Endothelial cell of umbilical vein (primary cell): ENCODE measurements around the gene TMEM239. TPM values are rescaled to one million over a fixed set of nuclear protein-coding genes. Genes with fewer than 3 reads are reported as not detected.

Experiments
- BruUV-seq: library from RNA; stranded (reverse); fragments of 400-500 nt; replicated peaks from 2 replicates; lab custom pipeline; 2021; lab: Mats Ljungman, UMichigan
- CTCF ChIA-PET: fragments of 300-600, 350-600 bp; sonication (Branson Sonifier 250); formaldehyde crosslinking; loops from one replicate; lab custom pipeline; 2021; ENCODE audit warnings: antibody characterized with exemption, inconsistent platforms; lab: Charles Lee
- POLR2A ChIA-PET: fragments of 300-600, 350-600 bp; sonication (Branson Sonifier 250); formaldehyde crosslinking; loops from one replicate; lab custom pipeline; 2021; ENCODE audit warnings: antibody characterized with exemption, inconsistent platforms; lab: Charles Lee
- DNase-seq: peaks from one replicate; pipeline ENCODE4 v3.0.0-alpha.2; 2011; ENCODE audit warnings: low read depth, low spot score
- FAIRE-seq: peaks from 2 replicates; lab custom pipeline; 2011; peaks lifted over from hg19 to GRCh38; lab: Jason Lieb, UNC
- H2AFZ ChIP-seq: 2 replicates; pipeline ENCODE4 v1.6.0; 2012; ENCODE audit warnings: low read depth, low read length, control low read depth, inconsistent platforms
- H3K27ac ChIP-seq: 2 replicates; pipeline ENCODE4 v1.5.1; 2011; ENCODE audit warnings: low read depth, mild to moderate bottlenecking, control low read depth, low read length, moderate library complexity; ENCODE audit not compliant: insufficient read depth
- H3K27me3 ChIP-seq, 2 experiments: 2 replicates each; pipeline versions ENCODE4 v1.6.0 to v1.6.1; 2011; ENCODE audit warnings: low read length in 2 of 2, mixed read lengths in 1 of 2; ENCODE audit not compliant: control insufficient read depth in 2 of 2, insufficient read depth in 2 of 2
- H3K36me3 ChIP-seq, 2 experiments: 2 replicates in 1 of 2; 3 replicates in 1 of 2; pipeline ENCODE4 v1.5.1; 2011; ENCODE audit warnings: low read length in 2 of 2, mild to moderate bottlenecking in 1 of 2, moderate library complexity in 1 of 2; ENCODE audit not compliant: control insufficient read depth in 2 of 2, insufficient read depth in 2 of 2; ENCODE audit errors: extremely low read depth in 1 of 2
- H3K4me1 ChIP-seq: 3 replicates; pipeline ENCODE4 v1.5.1; 2011; ENCODE audit warnings: mild to moderate bottlenecking, low read length; ENCODE audit not compliant: control insufficient read depth, insufficient read depth; ENCODE audit errors: extremely low read depth
- H3K4me2 ChIP-seq: 2 replicates; pipeline ENCODE4 v1.6.1; 2011; ENCODE audit warnings: low read length, control low read depth, mixed read lengths; ENCODE audit not compliant: insufficient read depth
- H3K4me3 ChIP-seq, 3 experiments: fragments of 200-600 bp in 1 of 3; sonication (generic), shearing (Covaris generic) in 1 of 3; replicated peaks in 1 of 3; 2 replicates each; pipeline ENCODE4 v1.5.1; 2011 to 2016; ENCODE audit warnings: control low read depth in 3 of 3, low read length in 3 of 3, mild to moderate bottlenecking in 2 of 3, inconsistent platforms in 1 of 3, low read depth in 1 of 3, moderate library complexity in 1 of 3; ENCODE audit not compliant: insufficient read depth in 1 of 3
- H3K79me2 ChIP-seq: 2 replicates; pipeline ENCODE4 v1.6.0; 2012; ENCODE audit warnings: low read length, inconsistent platforms; ENCODE audit not compliant: control insufficient read depth, insufficient read depth
- H3K9ac ChIP-seq: replicated peaks from 2 replicates; pipeline ENCODE3; 2011; ENCODE audit warnings: low read length, control low read depth; ENCODE audit not compliant: insufficient read depth; ENCODE audit errors: extremely low read depth
- H3K9me1 ChIP-seq: replicated peaks from 3 replicates; pipeline ENCODE4 v1.6.0; 2011; ENCODE audit warnings: mild to moderate bottlenecking, low read length; ENCODE audit not compliant: control insufficient read depth, insufficient read depth; ENCODE audit errors: extremely low read depth
- H3K9me3 ChIP-seq: replicated peaks from 2 replicates; pipeline ENCODE4 v1.5.1; 2012; ENCODE audit warnings: low read length, inconsistent platforms; ENCODE audit not compliant: control insufficient read depth, insufficient read depth
- H4K20me1 ChIP-seq: replicated peaks from 2 replicates; pipeline ENCODE3; 2011; ENCODE audit warnings: mild to moderate bottlenecking, low read length; ENCODE audit not compliant: control insufficient read depth, insufficient read depth; ENCODE audit errors: extremely low read depth
- CTCF ChIP-seq, 2 donors: IDR thresholded peaks; 1 replicate in 1 of 2; 2 replicates in 1 of 2; pipeline ENCODE4 v1.5.1; 2011; ENCODE audit warnings: low read length in 2 of 2, mild to moderate bottlenecking in 2 of 2, moderate library complexity in 2 of 2, control low read depth in 1 of 2, inconsistent platforms in 1 of 2, low read depth in 1 of 2; ENCODE audit not compliant: insufficient read depth in 1 of 2; ENCODE audit errors: extremely low read depth in 1 of 2
- EZH2 ChIP-seq: IDR thresholded peaks from 2 replicates; pipeline ENCODE4 v1.6.1; 2012; ENCODE audit warnings: borderline replicate concordance, low read depth, mild to moderate bottlenecking, moderate library complexity, low read length, inconsistent platforms; ENCODE audit not compliant: severe bottlenecking
- FOS ChIP-seq: IDR thresholded peaks from 2 replicates; pipeline ENCODE4 v1.6.1; 2011; ENCODE audit warnings: mild to moderate bottlenecking, low read length, moderate library complexity, borderline replicate concordance; ENCODE audit not compliant: insufficient read depth
- GATA2 ChIP-seq: IDR thresholded peaks from 2 replicates; pipeline ENCODE4 v1.7.0; 2011; ENCODE audit warnings: low read depth, mild to moderate bottlenecking, moderate library complexity, mixed read lengths, low read length; ENCODE audit not compliant: insufficient read length, insufficient read depth
- JUN ChIP-seq: IDR thresholded peaks from 2 replicates; pipeline ENCODE4 v1.6.1; 2011; ENCODE audit warnings: borderline replicate concordance, low read depth; ENCODE audit not compliant: insufficient read length, insufficient read depth
- MAX ChIP-seq: IDR thresholded peaks from 2 replicates; pipeline ENCODE4 v1.6.1; 2011; ENCODE audit not compliant: insufficient read depth, insufficient read length
- MYC ChIP-seq: IDR thresholded peaks from one replicate; pipeline ENCODE4 v1.6.1; 2011; ENCODE audit warnings: mild to moderate bottlenecking, low read depth, low read length
- POLR2A ChIP-seq: IDR thresholded peaks from 2 replicates; pipeline ENCODE4 v1.6.1; 2012; ENCODE audit warnings: low read depth, mild to moderate bottlenecking, control low read depth, low read length
- POLR2AphosphoS5 ChIP-seq: IDR thresholded peaks from 2 replicates; pipeline ENCODE4 v1.6.1; 2012; ENCODE audit warnings: low read depth, mild to moderate bottlenecking, control low read depth, low read length, moderate library complexity; ENCODE audit not compliant: insufficient read depth
- dilution Hi-C: fragments of 300-500 bp; cut with MboI; formaldehyde crosslinking; loops from one replicate; pipeline ENCODE4 v1.15.0; 2019; ENCODE audit warnings: low sequenced_read_pairs; ENCODE audit not compliant: extremely low pct_ligation_motif_present
- intact Hi-C: fragments of 100-400 bp; cut with micrococcal nuclease; formaldehyde crosslinking; loops from one replicate; pipeline ENCODE4 v1.10.0; 2022
- polyA plus RNA-seq, 4 experiments: library from polyadenylated mRNA; depleted of rRNA in 3 of 4; stranded (reverse) in 3 of 4; unstranded in 1 of 4; fragments of >200 nt; gene quantifications; 2 replicates each; pipeline versions ENCODE4 v1.2.1 to v1.2.3, GENCODE V29; 2011 to 2012; ENCODE audit warnings: missing spikeins in 1 of 4
- total RNA-seq: library from RNA; stranded (reverse); gene quantifications from 2 replicates; pipeline ENCODE4 v1.2.3, GENCODE V29; 2021

TMEM239 gene
- total and polyA plus RNA-seq, 2 donors (not counting 3 experiments of a cell fraction or from before 2014, with no cell fraction given), result not detected

- FAIRE-seq (no peak), DNase-seq (no peak)
- Histone ChIP-seq H3K4me3 (no peak overlapping the region), H3K27ac (no peak overlapping the region), H3K9me3 (no peaks in the 10 kb centered on the region), H4K20me1 (no peaks in the 10 kb centered on the region), H3K4me1 (no peaks in the 10 kb centered on the region), H2AFZ (no peak overlapping the region), H3K79me2 (no peaks in the 10 kb centered on the region), H3K27me3 (peaks cover 8 to 11% of the 10 kb centered on the region in 2 experiments), H3K4me2 (no peak overlapping the region), H3K36me3 (no peaks in the 10 kb centered on the region), H3K9ac (no peak overlapping the region), H3K9me1 (no peaks in the 10 kb centered on the region)
- ChIA-PET POLR2A (no interaction called here), CTCF (no interaction called here)
- BruUV-seq, result no TSS peak
- TF ChIP-seq POLR2AphosphoS5, result no peak
- TF ChIP-seq GATA2, result no peak
- no peak for TF ChIP-seq FOS
- TF ChIP-seq CTCF (IDR thresholded peaks at IDR 0.05; ENCODE audit: extremely low read depth in 1 of 2, insufficient read depth in 1 of 2, low read depth in 1 of 2, low read length in 2 of 2), result no peak
- TF ChIP-seq MAX, result no peak
- TF ChIP-seq MYC, result no peak
- TF ChIP-seq JUN, result no peak
- no peak for TF ChIP-seq EZH2
- TF ChIP-seq POLR2A, result no peak
- dilution Hi-C loops (no loop called here), intact Hi-C loops (no loop called here)
These were observed 21.2 kb upstream of the TMEM239 start for GRCh38 chr20:2794866-2795447.
